Cardiac muscle cell (in vitro differentiated cells and primary cell): Measurements from ENCODE around the gene GPR84. TPM values are rescaled to one million over a fixed set of nuclear protein-coding genes. Genes with fewer than 3 reads are reported as not detected.
A peak's percentile ranks its signal among the peaks of the same experiment; 100 is the strongest.

ENCODE experiments used
- DNase-seq, 2 donors: peaks; one replicate each; pipeline versions ENCODE4 v3.0.0 to v3.0.0-alpha.2; 2010 to 2017; ENCODE audit warnings: low read depth in 1 of 2, low spot score in 1 of 2
- H3K27ac ChIP-seq: fragments of 200-600 bp; sonication (generic); 2 replicates; pipeline ENCODE4 v1.5.1; 2016
- H3K27me3 ChIP-seq: fragments of 200-600 bp; sonication (generic); 2 replicates; pipeline ENCODE4 v1.6.0; 2016; ENCODE audit warnings: control low read depth
- H3K36me3 ChIP-seq: fragments of 200-600 bp; sonication (generic); 2 replicates; pipeline ENCODE4 v1.5.1; 2016; ENCODE audit warnings: control low read depth
- H3K4me1 ChIP-seq: fragments of 200-600 bp; sonication (generic); 2 replicates; pipeline ENCODE4 v1.8.1; 2017; ENCODE audit warnings: low read depth, mild to moderate bottlenecking, mixed run types
- H3K4me3 ChIP-seq: fragments of 200-600 bp; sonication (generic); 2 replicates; pipeline ENCODE4 v1.5.1; 2016; ENCODE audit warnings: mild to moderate bottlenecking
- H3K9me3 ChIP-seq: fragments of 200-600 bp; sonication (generic); 2 replicates; pipeline ENCODE4 v1.5.1; 2017; ENCODE audit warnings: low read depth, mild to moderate bottlenecking, control low read depth
- CTCF ChIP-seq: IDR thresholded peaks from 2 replicates; pipeline ENCODE4 v1.5.1; 2012; ENCODE audit warnings: low read depth, mild to moderate bottlenecking, low read length
- polyA plus RNA-seq: library from polyadenylated mRNA; unstranded; fragments of >200 nt; fragmentation: Nextera tagmentation; extraction: Ambion mirVana; gene quantifications from 2 replicates; pipeline ENCODE4 v1.2.1, GENCODE V29; 2016
- total RNA-seq: library from RNA; depleted of rRNA; stranded (reverse); fragments of >200 nt; gene quantifications from 2 replicates; pipeline ENCODE4 v1.2.3, GENCODE V29; 2016

Gene GPR84
- total and polyA plus RNA-seq, 2 experiments from 2014 or later = 0.09 TPM; not detected in 1

GRCh38 chr12:54394986-54395385 is 30.7 kb upstream of the GPR84 start:
- no peak for TF ChIP-seq CTCF
- Histone ChIP-seq H3K27ac (no peak overlapping the region), H3K4me3 (no peak overlapping the region), H3K9me3 (no peaks in the 10 kb centered on the region), H3K4me1 (peaks cover 4% of the 10 kb centered on the region), H3K27me3 (no peaks in the 10 kb centered on the region), H3K36me3 (peaks cover 31% of the 10 kb centered on the region)
- no peak for DNase-seq

DNA sequence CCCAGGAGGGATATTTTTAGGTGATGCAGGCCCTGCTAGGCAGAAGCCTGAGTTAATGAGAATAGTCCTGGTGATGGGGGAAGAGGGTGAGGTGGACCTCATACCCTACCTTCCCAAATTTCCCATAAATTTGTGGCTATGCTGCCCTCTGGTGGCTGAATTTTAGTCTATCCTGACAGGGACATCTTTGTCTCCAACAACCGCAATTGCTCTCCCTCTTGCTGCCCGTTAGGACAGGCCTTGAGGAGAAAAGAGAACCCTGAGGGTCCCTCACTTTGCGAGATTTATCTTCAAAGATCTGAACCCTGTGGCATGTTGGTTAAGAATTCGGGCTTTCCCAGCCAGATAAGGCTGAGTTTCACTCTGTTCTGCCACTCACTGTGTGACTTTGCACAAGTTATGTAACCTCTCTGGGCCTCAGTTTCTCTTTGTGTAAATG is 30.0 kb upstream of the GPR84 start:
- H3K36me3 ChIP-seq = peaks cover 31% of the 10 kb centered on the region
- no peaks in the 10 kb centered on the region for H3K27me3 ChIP-seq
- DNase-seq = peak; percentile 65 to 78
- peaks cover 10% of the 10 kb centered on the region for H3K4me1 ChIP-seq
- no peaks in the 10 kb centered on the region for H3K9me3 ChIP-seq
- TF ChIP-seq CTCF = peak; percentile 70
- no peak overlapping the region for H3K4me3 ChIP-seq
- no peak overlapping the region for H3K27ac ChIP-seq

GRCh38 chr12:54393743-54394142 is 29.5 kb upstream of the GPR84 start:
- Histone ChIP-seq H3K36me3 (peaks cover 31% of the 10 kb centered on the region), H3K9me3 (no peaks in the 10 kb centered on the region), H3K4me1 (peaks cover 16% of the 10 kb centered on the region), H3K4me3 (no peak overlapping the region), H3K27me3 (no peaks in the 10 kb centered on the region), H3K27ac (no peak overlapping the region)
- TF ChIP-seq CTCF = no peak
- DNase-seq = no peak

DNA sequence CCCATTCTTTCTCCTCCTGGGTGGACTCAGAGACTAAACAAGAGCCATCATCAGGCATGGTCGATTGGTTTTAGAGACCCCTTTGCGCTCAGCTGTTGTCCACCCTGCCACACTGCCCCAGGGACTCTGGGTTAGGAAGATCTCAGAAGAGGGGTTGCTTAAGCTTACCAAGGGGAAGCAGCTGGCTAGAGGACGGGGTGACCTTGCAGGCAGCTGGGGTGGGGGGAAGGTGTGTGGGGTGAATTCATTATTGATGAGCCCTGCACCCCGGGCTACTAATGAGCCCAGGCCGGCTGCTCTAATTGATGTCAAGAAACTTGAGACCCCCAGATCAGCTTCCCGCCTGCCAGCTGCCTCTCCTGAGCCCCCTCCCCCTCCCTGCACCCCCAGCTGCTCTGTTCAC is 28.9 kb upstream of the GPR84 start:
- H3K4me3 ChIP-seq = no peak overlapping the region
- TF ChIP-seq CTCF = no peak
- no peak for DNase-seq
- no peaks in the 10 kb centered on the region for H3K27me3 ChIP-seq
- peaks cover 27% of the 10 kb centered on the region for H3K36me3 ChIP-seq
- H3K4me1 ChIP-seq = peaks cover 21% of the 10 kb centered on the region
- no peak overlapping the region for H3K27ac ChIP-seq
- no peaks in the 10 kb centered on the region for H3K9me3 ChIP-seq

GRCh38 chr12:54392485-54393206 is 28.4 kb upstream of the GPR84 start:
- Histone ChIP-seq H3K27me3 (no peaks in the 10 kb centered on the region), H3K9me3 (no peaks in the 10 kb centered on the region), H3K36me3 (peaks cover 23% of the 10 kb centered on the region), H3K27ac (no peak overlapping the region), H3K4me3 (no peak overlapping the region), H3K4me1 (peaks cover 27% of the 10 kb centered on the region)
- no peak for TF ChIP-seq CTCF
- DNase-seq = no peak
